Lower leg skin (tissue), 3 donors: Measurements from ENCODE around the gene NKAP.

ENCODE experiments used
- CTCF ChIP-seq, 3 donors: fragments of 450-650 bp; IDR thresholded peaks; one replicate each; pipeline ENCODE4 v1.5.1; 2016; ENCODE audit warnings: antibody characterized with exemption in 3 of 3, mild to moderate bottlenecking in 3 of 3, moderate library complexity in 2 of 3
- POLR2A ChIP-seq, 2 donors: fragments of 450-650 bp; IDR thresholded peaks; one replicate each; pipeline ENCODE4 v1.6.1; 2016 to 2017; ENCODE audit warnings: antibody characterized with exemption in 2 of 2, mild to moderate bottlenecking in 1 of 2, moderate library complexity in 1 of 2

GRCh38 chrX:119887721-119888425 lies 55.7 kb downstream of the NKAP start:
- TF ChIP-seq CTCF (IDR thresholded peaks at IDR 0.05) (no peak), POLR2A (IDR thresholded peaks at IDR 0.05) (no peak)
